T-helper 2 cell treated with Interferon-gamma antibody and Interleukin-4, amounts not matched to agents 5 μg/mL and 100 μg/mL, for 36 hours (primary cell): ENCODE results near the gene CSNK1D.
"Not testable (repeated sequence)": the region's sequence is repeated elsewhere in the genome, so short reads cannot be mapped to it uniquely, and the experiment has no call there.

Experiments
- DNase-seq: peaks from one replicate; pipeline ENCODE4 v3.0.0; 2021; ENCODE audit warnings: low spot score
- H3K27ac Mint-ChIP-seq: one replicate; pipeline ENCODE4 v1.8.0; 2021; ENCODE audit warnings: mild to moderate bottlenecking, mixed read lengths
- H3K27me3 Mint-ChIP-seq: one replicate; pipeline ENCODE4 v1.8.0; 2021; ENCODE audit warnings: low read depth, mixed read lengths
- H3K36me3 Mint-ChIP-seq: one replicate; pipeline ENCODE4 v1.8.0; 2021; ENCODE audit warnings: low read depth, mixed read lengths
- H3K4me1 Mint-ChIP-seq: one replicate; pipeline ENCODE4 v1.8.0; 2021; ENCODE audit warnings: low read depth, mixed read lengths
- H3K4me3 Mint-ChIP-seq: one replicate; pipeline ENCODE4 v1.8.0; 2022; ENCODE audit warnings: mild to moderate bottlenecking, moderate library complexity, mixed read lengths
- H3K9me3 Mint-ChIP-seq: one replicate; pipeline ENCODE4 v1.8.0; 2021; ENCODE audit warnings: mixed read lengths

The CSNK1D gene

DNA sequence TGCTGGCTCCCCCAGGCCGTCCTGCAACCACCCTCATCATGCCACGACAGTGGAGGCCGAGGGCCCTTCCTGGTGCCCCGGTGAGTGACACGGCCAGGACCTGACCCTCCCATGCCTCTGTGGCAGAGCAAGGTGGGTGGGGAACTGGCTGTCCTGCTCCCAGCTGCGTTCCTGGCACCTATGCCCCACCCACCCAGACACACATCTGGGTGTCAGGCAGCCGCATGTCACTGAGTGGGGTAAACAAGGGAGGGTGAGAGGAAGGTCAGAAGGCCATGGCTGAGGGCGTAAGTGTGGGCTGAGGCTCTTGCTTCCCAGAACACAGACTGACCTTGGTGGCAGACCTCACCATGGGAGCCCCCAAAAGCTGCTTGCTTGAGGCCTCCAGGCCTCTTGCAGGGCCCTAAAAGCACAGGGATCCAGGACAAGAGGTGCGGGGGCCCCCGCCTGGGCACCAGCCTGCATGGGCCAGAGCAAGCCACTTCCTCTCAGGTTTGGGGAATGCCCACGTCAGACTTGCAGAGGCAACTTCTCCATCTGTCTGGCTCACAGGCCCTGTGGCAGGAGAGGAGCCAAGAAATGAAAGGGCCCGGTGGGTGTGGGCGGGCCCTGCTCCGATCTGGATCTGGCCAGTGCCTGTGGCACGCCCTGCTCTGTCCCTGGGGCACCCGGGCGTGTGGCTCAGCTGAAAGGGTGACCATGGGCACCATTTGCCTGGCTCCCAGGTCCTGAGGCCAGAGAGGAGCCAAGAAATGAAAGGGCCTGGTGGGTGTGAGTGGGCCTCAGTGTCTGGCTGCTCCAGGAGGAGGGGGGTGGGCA is 57.0 kb downstream of the CSNK1D start:
- peak; percentile 66 for DNase-seq
- Mint-ChIP-seq H3K27ac (peak overlapping the region; percentile 67), H3K36me3 (no peaks in the 10 kb centered on the region), H3K9me3 (no peaks in the 10 kb centered on the region), H3K4me3 (peak overlapping the region; percentile 32), H3K4me1 (peaks cover 20% of the 10 kb centered on the region), H3K27me3 (no peaks in the 10 kb centered on the region)

DNA sequence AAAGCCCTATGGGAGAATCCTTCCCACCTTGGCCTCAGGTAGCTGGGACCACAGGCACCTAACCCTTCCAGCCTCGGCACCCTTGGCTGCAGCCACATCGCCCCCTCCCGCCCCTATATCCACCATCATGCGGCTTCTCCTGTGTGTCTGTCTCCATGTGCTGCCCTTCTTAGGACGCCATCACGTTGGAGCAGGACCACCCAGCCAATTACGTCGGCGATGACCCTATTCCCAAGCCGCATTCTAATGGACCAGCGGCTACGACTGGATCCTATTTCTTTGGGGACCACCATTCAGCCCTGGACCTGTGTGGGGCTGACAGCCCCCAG is 57.6 kb downstream of the CSNK1D start:
- H3K27ac Mint-ChIP-seq = peak overlapping the region; percentile 67

DNA sequence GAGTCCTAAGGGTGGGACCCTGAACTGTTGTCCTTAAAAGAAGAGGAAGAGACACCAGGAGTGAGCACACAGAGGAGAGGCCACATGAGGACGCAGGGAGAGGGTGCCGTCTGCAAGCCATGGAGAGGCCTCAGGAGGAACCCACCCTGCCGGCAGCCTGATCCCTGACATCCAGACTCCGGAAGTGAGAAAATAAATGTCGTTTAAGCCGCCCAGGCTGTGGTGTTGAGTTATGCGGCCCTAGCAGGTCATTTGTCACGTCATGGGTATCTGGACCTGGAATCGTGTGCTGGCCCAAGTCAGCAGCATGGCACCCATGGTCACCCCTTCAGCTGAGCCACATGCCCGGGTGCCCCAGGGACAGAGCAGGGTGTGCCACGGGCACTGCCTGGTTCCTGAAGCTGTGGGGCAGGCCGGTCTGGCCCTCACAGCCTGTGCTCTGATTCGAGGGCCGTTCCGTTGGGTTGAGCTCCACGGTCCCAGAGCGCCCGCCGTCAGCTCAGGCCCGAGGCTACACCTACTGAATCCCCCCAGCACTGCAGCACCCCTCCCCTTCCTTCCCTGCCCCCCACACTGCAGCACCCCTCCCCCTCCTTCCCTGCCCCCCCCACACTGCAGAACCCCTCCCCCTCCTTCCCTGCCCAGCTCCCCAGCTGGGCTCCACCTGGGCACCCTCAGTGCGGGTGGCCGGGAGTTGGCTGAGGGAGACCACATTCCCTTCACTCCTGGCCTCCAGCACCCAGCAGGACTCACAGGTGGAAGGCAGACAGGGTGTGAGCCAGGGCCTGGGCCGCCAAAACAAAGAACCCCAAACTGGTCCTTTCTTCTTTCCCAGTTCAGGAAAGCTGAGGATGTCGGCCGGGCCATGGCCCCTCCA is 58.2 kb downstream of the CSNK1D start:
- Mint-ChIP-seq H3K27ac (peak overlapping the region; percentile 67), H3K4me3 (no peak overlapping the region), H3K36me3 (no peaks in the 10 kb centered on the region), H3K27me3 (no peaks in the 10 kb centered on the region), H3K4me1 (peaks cover 23% of the 10 kb centered on the region), H3K9me3 (no peaks in the 10 kb centered on the region)
- DNase-seq = no peak

More for the DNA sequence above, 57.6 kb downstream of the CSNK1D start:
- no peaks in the 10 kb centered on the region for H3K36me3 Mint-ChIP-seq
- H3K4me1 Mint-ChIP-seq = peaks cover 23% of the 10 kb centered on the region
- no peaks in the 10 kb centered on the region for H3K27me3 Mint-ChIP-seq
- no peak for DNase-seq
- no peaks in the 10 kb centered on the region for H3K9me3 Mint-ChIP-seq
- peak overlapping the region; percentile 32 for H3K4me3 Mint-ChIP-seq

DNA sequence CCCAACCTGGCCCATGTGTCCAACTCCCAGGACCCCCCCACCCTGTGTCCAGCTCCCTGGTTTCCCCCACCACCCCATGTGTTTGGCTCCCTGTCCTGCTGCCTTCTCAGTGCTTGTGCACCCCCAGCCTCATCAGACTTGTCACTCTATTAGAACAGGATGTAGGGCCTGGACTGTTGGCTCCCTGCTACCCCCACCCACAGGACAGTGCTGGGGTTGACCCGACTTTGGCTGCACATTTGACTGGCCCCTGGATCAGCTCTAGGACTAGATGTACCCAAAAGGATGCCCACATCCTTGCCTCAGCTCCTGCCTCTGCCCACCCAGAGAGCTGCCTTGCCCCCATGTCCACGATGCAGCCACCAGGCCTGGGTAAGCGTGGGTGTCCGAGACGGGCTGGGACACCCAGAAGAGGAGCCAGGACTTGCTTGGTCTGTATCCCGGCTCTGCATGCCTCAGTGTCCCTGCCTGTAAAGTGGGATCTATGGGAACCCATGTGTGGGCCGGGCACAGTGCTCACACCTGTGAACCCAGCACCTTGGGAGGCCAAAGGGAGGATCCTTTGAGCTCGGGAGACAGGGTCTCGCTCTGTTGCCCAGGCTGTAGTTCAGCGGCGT is 59.4 kb downstream of the CSNK1D start:
- peaks cover 26% of the 10 kb centered on the region for H3K4me1 Mint-ChIP-seq
- H3K4me3 Mint-ChIP-seq = peak overlapping the region; percentile 69
- no peaks in the 10 kb centered on the region for H3K9me3 Mint-ChIP-seq

DNA sequence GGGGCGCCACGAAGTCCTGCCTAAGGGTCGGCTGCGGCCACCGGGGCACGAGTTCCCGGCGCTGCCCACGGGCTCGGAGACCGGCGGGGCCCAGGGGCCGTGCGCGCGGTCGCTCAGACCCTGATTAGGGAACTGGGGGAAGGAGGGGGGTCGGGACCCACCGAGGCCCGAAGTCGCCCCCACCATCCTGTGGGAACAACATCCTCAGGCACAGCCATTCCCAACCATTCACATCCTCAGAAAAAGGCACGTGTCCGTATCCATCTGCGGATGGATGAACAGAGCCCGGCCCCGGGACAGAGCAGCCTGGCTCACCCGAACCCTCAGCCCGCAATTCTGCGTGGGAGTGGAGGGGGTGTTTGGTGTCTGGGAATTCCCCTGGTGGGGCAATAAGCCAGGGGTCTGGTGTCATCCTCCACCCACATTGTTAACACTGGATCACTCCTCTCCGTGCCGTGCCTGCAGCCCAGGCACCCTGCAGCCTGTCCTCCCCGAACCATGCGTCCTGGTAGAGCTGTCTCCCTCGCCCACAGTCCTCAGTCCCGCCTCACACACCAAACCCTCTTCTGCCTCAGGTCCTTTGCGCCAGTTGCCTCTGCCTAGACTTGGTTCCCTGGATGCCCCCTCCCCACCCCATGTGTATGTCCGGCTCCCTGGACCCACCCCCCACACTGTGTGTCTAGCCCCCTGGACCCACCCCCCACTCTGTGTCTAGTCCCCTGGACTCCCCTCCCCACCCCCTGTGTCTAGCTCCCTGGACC is 60.1 kb downstream of the CSNK1D start:
- no peaks in the 10 kb centered on the region for H3K36me3 Mint-ChIP-seq
- H3K9me3 Mint-ChIP-seq = no peaks in the 10 kb centered on the region
- peaks cover 29% of the 10 kb centered on the region for H3K4me1 Mint-ChIP-seq
- DNase-seq = peak; percentile 65
- no peaks in the 10 kb centered on the region for H3K27me3 Mint-ChIP-seq
- H3K4me3 Mint-ChIP-seq = peak overlapping the region; percentile 77
- peak overlapping the region; percentile 77 for H3K27ac Mint-ChIP-seq

More for the DNA sequence above, 59.4 kb downstream of the CSNK1D start:
- H3K36me3 Mint-ChIP-seq = no peaks in the 10 kb centered on the region
- H3K27ac Mint-ChIP-seq = peak overlapping the region; percentile 44
- no peak for DNase-seq
- H3K27me3 Mint-ChIP-seq = no peaks in the 10 kb centered on the region

DNA sequence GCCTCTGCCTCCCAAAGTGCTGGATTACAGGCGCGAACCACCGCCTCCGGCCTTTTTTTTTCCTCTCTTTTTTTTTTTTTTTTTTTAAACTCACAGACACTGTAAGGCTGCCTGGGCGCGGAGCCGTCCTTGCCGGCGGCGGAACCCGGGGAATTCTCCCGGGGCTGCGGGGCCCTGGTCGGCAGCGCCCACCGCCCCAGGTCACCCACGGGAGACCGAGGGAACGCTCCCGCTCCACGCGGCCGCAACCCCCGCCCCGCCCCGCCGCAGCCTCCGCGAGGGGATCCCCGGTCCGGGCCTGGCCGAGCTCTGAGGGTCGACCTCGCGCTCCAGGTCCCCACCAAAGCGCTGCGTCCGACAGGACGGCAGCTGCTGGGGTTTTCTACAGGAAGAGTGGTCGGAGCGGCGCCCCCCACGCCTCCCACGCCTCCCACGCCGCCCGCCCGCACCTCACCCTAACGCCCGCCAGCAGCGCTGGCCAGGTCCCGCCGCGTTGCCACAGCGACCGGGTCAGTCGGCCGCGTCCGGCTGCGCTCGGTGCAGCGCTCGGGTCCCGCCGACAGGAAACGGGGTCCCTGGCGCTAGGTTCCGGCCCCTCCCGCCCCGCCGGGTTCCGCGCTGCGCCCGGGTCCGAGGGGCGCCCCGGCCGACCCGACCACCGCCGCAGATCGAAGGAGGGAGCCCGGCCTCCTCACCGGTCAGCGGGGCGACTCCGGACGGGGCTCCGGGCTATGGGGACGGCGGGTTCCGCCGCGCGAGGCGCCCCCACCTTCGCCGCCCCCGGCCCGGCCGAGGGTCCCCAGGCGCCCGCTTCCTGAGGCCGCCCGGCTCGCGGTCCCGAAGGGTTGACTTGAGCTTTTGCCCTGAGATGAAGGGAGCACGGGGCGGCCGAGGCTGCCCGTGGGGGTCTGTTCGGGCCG is 60.9 kb downstream of the CSNK1D start, which contains the start of gene CCDC57:
TSS of gene CCDC57 (minus strand) at position 512 of the 920 bp plus-strand sequence. CDS start 10,898 bp downstream, outside the sequence.
- H3K27ac Mint-ChIP-seq = peak within 1 kb of the TSS; percentile 77
- H3K4me1 Mint-ChIP-seq = peaks cover 29% of the 10 kb centered on the region
- DNase-seq = peak; percentile 82
- no peaks in the 10 kb centered on the region for H3K9me3 Mint-ChIP-seq
- H3K27me3 Mint-ChIP-seq = no peaks in the 10 kb centered on the region
- peak within 1 kb of the TSS; percentile 77 for H3K4me3 Mint-ChIP-seq
- H3K36me3 Mint-ChIP-seq = peaks cover 2% of the 10 kb centered on the region

DNA sequence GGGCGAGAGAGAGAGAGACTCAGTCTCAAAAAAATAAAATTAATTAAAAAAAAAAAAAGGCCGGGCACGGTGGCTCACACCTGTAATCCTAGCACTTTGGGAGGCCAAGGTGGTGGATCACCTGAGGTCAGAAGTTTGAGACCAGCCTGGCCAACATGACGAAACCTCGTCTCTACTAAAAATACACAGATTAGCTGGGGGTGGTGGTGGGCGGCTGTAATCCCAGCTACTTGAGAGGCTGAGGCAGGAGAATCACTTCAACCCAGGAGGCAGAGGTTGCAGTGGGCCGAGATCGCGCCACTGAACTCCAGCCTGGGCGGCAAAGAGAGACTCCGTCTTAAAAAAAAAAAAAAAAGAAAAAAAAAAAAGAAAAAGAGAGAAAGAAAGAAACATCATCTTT is 62.8 kb downstream of the CSNK1D start:
- H3K27ac Mint-ChIP-seq, H3K9me3 Mint-ChIP-seq, H3K27me3 Mint-ChIP-seq, H3K36me3 Mint-ChIP-seq, H3K4me3 Mint-ChIP-seq, DNase-seq: not testable (repeated sequence)
- H3K4me1 Mint-ChIP-seq = peaks cover 27% of the 10 kb centered on the region

DNA sequence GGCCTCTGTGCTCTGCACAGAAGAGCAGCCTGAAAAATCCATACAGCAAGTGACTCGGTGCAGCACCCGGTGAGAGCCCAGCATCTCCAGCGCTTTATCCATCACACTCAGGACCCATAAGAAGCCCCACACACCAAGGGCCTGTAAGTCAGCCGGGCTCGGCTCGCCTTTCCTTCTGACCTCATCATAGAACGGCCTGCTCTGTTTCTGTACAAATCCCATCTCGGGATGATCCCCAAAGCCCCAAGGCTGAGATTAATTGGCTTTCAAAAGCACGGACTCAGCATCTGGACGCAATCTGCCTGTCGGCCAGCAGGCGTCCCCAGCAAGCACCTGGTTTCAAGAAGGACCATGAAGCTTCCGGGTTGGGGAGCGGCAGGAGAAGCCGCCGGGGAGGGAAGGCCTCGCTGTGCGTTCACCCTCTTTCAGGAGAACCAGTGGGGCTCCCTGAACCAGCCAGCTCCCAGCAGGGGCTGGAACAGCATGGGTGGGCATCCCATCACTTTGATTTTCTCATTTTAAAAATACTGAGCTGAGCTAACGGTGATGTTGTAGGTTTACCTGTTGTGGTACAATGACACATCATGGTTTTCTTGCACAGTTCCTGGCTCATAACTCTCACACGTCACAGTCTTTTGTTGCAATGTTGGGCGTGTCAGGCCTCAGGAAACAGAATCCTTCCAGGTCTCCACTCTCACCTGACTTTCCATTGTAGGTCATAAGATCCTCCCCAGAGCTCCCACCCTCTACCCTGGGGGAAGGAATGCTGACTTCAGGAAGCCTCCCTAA is 67.6 kb downstream of the CSNK1D start:
- no peaks in the 10 kb centered on the region for H3K27me3 Mint-ChIP-seq
- H3K9me3 Mint-ChIP-seq = no peaks in the 10 kb centered on the region
- H3K4me1 Mint-ChIP-seq = peaks cover 42% of the 10 kb centered on the region
- peak; percentile 76 for DNase-seq
- H3K4me3 Mint-ChIP-seq = peak overlapping the region; percentile 64
- H3K27ac Mint-ChIP-seq = peak overlapping the region; percentile 96
- H3K36me3 Mint-ChIP-seq = peaks cover 5% of the 10 kb centered on the region

DNA sequence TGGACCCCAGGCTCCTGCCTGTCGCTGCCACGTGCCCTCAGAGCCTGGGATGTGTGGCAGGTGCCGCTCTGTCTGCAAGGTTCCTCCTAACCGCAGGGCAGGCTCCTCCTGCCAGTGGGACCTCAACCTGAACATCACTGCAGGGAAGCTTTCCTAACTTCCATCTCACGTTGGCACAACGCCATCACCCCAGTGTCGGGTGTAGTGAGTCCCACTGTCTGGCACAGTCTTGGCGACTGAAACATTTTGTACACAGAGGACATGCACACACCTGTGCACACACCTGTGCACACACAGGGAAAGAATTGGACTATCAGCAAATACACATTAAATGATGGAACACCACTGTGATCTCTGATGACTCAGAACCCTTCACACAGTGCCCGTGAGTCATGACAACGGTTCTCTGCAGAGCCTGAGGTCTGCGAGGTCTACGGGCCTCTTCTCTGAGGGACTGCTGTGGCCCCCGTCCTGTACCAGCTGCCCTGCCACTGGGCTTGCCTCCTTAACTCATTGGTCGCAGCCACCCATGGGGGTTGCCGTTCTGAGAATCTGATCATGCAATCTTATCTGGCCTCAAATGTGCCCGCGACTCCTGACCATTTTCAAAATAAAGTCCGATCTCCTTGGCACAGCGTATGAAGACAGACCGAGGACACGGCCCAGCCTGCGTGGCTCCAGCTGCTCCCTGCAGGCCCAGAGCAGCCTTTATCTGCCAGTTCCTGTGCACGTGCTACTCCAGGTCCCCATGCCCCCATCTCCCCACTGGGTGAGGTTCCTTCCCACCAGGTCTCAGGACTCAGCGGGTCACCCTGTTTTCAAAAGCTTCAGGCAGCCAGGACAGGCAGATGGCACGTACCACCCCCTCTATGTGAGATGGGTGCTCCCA is 68.4 kb downstream of the CSNK1D start:
- H3K27me3 Mint-ChIP-seq = no peaks in the 10 kb centered on the region
- peaks cover 48% of the 10 kb centered on the region for H3K4me1 Mint-ChIP-seq
- H3K4me3 Mint-ChIP-seq = peak overlapping the region; percentile 18
- no peaks in the 10 kb centered on the region for H3K9me3 Mint-ChIP-seq
- H3K36me3 Mint-ChIP-seq = peaks cover 6% of the 10 kb centered on the region
- peak overlapping the region; percentile 69 for H3K27ac Mint-ChIP-seq
- peak; percentile 46 for DNase-seq

DNA sequence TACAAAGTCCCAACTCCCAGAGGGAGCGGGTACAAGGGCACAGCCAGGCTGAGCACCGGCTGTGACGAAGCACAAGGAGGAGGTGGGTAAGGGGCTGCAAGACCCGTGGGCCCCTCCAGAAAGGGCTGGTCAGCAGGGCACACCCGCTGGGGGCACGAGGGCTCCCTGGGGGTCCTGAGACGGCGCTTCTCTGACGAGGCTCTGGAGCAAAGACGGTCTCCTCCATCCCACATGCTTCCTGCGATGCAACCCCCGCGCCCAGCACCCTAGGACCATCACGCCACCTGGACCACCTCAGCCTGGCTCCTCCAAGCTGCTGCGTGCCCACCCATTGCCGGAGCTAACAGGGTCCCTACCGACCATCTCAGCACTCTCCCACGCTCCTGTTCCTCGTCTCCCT is 69.6 kb downstream of the CSNK1D start:
- peaks cover 10% of the 10 kb centered on the region for H3K36me3 Mint-ChIP-seq
- peaks cover 53% of the 10 kb centered on the region for H3K4me1 Mint-ChIP-seq
- H3K9me3 Mint-ChIP-seq = no peaks in the 10 kb centered on the region
- DNase-seq = no peak
- H3K4me3 Mint-ChIP-seq = no peak overlapping the region
- peak overlapping the region; percentile 49 for H3K27ac Mint-ChIP-seq
- H3K27me3 Mint-ChIP-seq = no peaks in the 10 kb centered on the region

DNA sequence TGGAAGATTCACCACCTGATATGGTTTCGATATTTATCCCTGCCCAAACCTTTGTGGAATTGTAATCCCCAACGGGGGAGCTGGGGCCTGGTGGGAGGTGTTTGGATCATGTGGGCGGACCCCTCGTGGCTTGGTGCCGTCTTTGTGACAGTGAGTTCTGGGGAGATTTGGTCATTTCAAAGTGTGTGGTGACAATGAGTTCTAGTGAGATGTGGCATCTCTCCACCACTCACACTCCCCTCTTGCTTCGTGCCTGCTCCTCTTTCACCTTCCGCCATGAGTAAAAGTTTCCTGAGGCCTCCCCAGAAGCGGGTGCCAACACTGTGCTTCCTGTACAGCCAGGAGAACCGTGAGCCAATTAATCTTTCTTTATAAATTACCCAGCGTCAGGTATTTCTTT is 70.5 kb downstream of the CSNK1D start:
- Mint-ChIP-seq H3K27ac (peak overlapping the region; percentile 14), H3K4me1 (peaks cover 60% of the 10 kb centered on the region), H3K27me3 (no peaks in the 10 kb centered on the region), H3K9me3 (no peaks in the 10 kb centered on the region), H3K4me3 (no peak overlapping the region), H3K36me3 (peaks cover 16% of the 10 kb centered on the region)
- no peak for DNase-seq
